HG03066 (cell line): ENCODE results near the gene GGTLC2.
"Not testable (repeated sequence)": the region's sequence is repeated elsewhere in the genome, so short reads cannot be mapped to it uniquely, and the experiment has no call there.

Experiments used
- ATAC-seq: cut with Tn5 transposase; IDR thresholded peaks from one replicate; pipeline ENCODE4 v1.9.1; 2021; ENCODE audit warnings: low read depth; ENCODE audit not compliant: unreplicated experiment

Gene GGTLC2

GRCh38 chr22:22667966-22668880 lies 23.8 kb downstream of the GGTLC2 start:
- no peak for ATAC-seq

GRCh38 chr22:22669093-22669492 lies 24.7 kb downstream of the GGTLC2 start:
- ATAC-seq = no peak

- no peak for ATAC-seq
These were observed 25.8 kb downstream of the GGTLC2 start for GRCh38 chr22:22670076-22670795.

GRCh38 chr22:22671506-22671905 lies 27.1 kb downstream of the GGTLC2 start:
- no peak for ATAC-seq

GRCh38 chr22:22673099-22673498 lies 28.7 kb downstream of the GGTLC2 start:
- no peak for ATAC-seq

- no peak for ATAC-seq
These were observed 29.2 kb downstream of the GGTLC2 start for GRCh38 chr22:22673628-22674027.

GRCh38 chr22:22674467-22674866 lies 30.1 kb downstream of the GGTLC2 start:
- ATAC-seq = no peak

- no peak for ATAC-seq
These were observed 34.6 kb downstream of the GGTLC2 start for GRCh38 chr22:22678970-22679369.

- ATAC-seq = no peak
These were observed 36.0 kb downstream of the GGTLC2 start for GRCh38 chr22:22680396-22680795.

GRCh38 chr22:22681221-22681739 lies 36.9 kb downstream of the GGTLC2 start:
- ATAC-seq = no peak

GRCh38 chr22:22682196-22682595 lies 37.8 kb downstream of the GGTLC2 start:
- no peak for ATAC-seq

- no peak for ATAC-seq
These were observed 38.6 kb downstream of the GGTLC2 start for GRCh38 chr22:22682807-22683667.

- no peak for ATAC-seq
These were observed 39.4 kb downstream of the GGTLC2 start for GRCh38 chr22:22683668-22684361.

GRCh38 chr22:22684580-22685561 lies 40.5 kb downstream of the GGTLC2 start:
- no peak for ATAC-seq

GRCh38 chr22:22685586-22685985 lies 41.2 kb downstream of the GGTLC2 start:
- no peak for ATAC-seq

GRCh38 chr22:22686202-22687115 lies 42.0 kb downstream of the GGTLC2 start:
- not testable (repeated sequence) for ATAC-seq

GRCh38 chr22:22687638-22688500 lies 43.5 kb downstream of the GGTLC2 start:
- no peak for ATAC-seq
